Measurements from ENCODE around the gene MYO3A.

DNA sequence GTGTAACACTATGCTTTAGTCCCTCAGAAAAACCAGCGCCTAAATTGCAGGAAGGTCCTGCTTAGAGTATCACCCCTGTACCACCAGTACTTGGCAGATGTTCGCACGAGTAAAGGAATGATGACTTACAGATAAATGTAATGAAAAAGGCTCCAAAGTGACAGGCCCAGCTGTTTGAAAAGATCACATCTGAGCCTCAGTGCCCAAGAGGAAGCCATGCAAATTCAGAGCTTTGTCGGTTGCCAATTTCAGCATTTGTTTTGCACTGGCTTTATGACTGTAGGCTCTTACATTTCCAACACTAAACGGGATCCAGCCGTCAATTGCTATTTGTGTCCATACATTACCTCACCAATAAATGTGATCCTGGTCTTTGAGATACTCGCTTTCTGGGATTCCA is 222.0 kb downstream of the MYO3A start:
- TF ChIP-seq, protein P1, sequence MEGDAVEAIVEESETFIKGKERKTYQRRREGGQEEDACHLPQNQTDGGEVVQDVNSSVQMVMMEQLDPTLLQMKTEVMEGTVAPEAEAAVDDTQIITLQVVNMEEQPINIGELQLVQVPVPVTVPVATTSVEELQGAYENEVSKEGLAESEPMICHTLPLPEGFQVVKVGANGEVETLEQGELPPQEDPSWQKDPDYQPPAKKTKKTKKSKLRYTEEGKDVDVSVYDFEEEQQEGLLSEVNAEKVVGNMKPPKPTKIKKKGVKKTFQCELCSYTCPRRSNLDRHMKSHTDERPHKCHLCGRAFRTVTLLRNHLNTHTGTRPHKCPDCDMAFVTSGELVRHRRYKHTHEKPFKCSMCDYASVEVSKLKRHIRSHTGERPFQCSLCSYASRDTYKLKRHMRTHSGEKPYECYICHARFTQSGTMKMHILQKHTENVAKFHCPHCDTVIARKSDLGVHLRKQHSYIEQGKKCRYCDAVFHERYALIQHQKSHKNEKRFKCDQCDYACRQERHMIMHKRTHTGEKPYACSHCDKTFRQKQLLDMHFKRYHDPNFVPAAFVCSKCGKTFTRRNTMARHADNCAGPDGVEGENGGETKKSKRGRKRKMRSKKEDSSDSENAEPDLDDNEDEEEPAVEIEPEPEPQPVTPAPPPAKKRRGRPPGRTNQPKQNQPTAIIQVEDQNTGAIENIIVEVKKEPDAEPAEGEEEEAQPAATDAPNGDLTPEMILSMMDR (IDR thresholded peaks at IDR 0.05): no peak
- TF ChIP-seq POLR2A (IDR thresholded peaks at IDR 0.05) (no peak), EP300 (IDR thresholded peaks at IDR 0.05) (no peak)
